Uterus (tissue), 2 donors: ENCODE data around the gene KRTAP9-3.

Experiments
- POLR2A ChIP-seq, 2 donors: fragments of 450-650 bp; IDR thresholded peaks; one replicate each; pipeline ENCODE4 v1.6.1; 2016; ENCODE audit warnings: antibody characterized with exemption in 2 of 2, mild to moderate bottlenecking in 1 of 2, moderate library complexity in 1 of 2
- TF ChIP-seq, protein P1 (sequence below), 4 experiments: fragments of 200-600 bp in 2 of 4; fragments of 450-650 bp in 2 of 4; sonication (generic) in 2 of 4; IDR thresholded peaks; one replicate each; pipeline ENCODE4 v1.5.1; 2016 to 2019; ENCODE audit warnings: antibody characterized with exemption in 4 of 4, mild to moderate bottlenecking in 2 of 4, moderate library complexity in 1 of 4

GRCh38 chr17:41271858-41272257 lies 39.6 kb downstream of the KRTAP9-3 start:
- TF ChIP-seq POLR2A (IDR thresholded peaks at IDR 0.05) = no peak
- TF ChIP-seq, protein P1, sequence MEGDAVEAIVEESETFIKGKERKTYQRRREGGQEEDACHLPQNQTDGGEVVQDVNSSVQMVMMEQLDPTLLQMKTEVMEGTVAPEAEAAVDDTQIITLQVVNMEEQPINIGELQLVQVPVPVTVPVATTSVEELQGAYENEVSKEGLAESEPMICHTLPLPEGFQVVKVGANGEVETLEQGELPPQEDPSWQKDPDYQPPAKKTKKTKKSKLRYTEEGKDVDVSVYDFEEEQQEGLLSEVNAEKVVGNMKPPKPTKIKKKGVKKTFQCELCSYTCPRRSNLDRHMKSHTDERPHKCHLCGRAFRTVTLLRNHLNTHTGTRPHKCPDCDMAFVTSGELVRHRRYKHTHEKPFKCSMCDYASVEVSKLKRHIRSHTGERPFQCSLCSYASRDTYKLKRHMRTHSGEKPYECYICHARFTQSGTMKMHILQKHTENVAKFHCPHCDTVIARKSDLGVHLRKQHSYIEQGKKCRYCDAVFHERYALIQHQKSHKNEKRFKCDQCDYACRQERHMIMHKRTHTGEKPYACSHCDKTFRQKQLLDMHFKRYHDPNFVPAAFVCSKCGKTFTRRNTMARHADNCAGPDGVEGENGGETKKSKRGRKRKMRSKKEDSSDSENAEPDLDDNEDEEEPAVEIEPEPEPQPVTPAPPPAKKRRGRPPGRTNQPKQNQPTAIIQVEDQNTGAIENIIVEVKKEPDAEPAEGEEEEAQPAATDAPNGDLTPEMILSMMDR (IDR thresholded peaks at IDR 0.05) = no peak
